22Rv1 (cell line): ENCODE measurements around the gene LRRN3.
"Not testable (repeated sequence)": the region's sequence is repeated elsewhere in the genome, so short reads cannot be mapped to it uniquely, and the experiment has no call there.

Experiments used
- H3K27ac ChIP-seq: fragments of 450-650 bp; 2 replicates; pipeline ENCODE4 v1.5.1; 2017
- ZFX ChIP-seq: fragments of 450-650 bp; IDR thresholded peaks from 2 replicates; pipeline ENCODE4 v1.6.1; 2017; ENCODE audit warnings: antibody characterized with exemption, borderline replicate concordance
- TF ChIP-seq, protein P1 (sequence below): fragments of 450-650 bp; IDR thresholded peaks from 2 replicates; pipeline ENCODE4 v1.5.1; 2017; ENCODE audit warnings: mild to moderate bottlenecking

Gene LRRN3

DNA sequence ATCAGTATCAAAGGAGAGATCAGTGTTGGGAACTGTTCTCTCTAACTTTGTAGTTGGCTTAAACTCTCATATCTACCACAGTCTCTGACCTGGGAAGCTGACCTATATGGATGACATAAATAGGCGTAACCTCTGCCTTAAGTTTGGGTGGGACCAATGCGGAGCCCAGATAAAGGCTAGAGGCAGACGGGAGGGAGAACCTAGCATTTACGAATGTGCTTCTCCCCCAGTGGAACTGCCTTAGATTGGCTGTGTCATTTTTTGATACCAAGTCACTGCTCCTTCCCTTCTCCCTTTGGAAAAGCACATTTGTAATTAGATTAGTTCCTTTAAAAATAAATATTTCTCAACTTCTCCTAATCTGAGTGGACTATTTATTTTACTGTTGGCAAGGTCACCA, 23.7 kb upstream of the LRRN3 start:
- TF ChIP-seq, protein P1, sequence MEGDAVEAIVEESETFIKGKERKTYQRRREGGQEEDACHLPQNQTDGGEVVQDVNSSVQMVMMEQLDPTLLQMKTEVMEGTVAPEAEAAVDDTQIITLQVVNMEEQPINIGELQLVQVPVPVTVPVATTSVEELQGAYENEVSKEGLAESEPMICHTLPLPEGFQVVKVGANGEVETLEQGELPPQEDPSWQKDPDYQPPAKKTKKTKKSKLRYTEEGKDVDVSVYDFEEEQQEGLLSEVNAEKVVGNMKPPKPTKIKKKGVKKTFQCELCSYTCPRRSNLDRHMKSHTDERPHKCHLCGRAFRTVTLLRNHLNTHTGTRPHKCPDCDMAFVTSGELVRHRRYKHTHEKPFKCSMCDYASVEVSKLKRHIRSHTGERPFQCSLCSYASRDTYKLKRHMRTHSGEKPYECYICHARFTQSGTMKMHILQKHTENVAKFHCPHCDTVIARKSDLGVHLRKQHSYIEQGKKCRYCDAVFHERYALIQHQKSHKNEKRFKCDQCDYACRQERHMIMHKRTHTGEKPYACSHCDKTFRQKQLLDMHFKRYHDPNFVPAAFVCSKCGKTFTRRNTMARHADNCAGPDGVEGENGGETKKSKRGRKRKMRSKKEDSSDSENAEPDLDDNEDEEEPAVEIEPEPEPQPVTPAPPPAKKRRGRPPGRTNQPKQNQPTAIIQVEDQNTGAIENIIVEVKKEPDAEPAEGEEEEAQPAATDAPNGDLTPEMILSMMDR, result no peak
- TF ChIP-seq ZFX, result no peak
- H3K27ac ChIP-seq, result no peak overlapping the region

DNA sequence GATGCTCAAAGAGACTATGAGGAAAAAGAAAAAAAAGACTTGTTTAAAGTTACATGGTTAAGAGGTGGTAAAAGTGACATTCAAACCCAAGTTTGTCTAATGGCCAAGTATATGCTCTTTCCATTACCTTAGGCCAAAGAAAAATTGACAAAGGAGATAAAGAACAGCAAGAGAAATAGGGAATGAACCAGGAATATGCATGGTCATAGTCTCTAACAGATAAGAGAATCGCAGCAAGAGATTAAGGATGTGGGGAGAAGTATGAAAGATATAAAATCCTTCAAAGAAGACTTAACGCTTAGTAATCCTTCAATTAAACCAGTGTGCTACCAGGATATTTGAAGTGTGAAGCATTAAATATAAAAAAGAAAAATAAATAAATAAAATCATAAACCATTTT, 23.2 kb upstream of the LRRN3 start:
- H3K27ac ChIP-seq, result no peak overlapping the region
- no peak for TF ChIP-seq ZFX
- TF ChIP-seq, protein P1, result no peak

DNA sequence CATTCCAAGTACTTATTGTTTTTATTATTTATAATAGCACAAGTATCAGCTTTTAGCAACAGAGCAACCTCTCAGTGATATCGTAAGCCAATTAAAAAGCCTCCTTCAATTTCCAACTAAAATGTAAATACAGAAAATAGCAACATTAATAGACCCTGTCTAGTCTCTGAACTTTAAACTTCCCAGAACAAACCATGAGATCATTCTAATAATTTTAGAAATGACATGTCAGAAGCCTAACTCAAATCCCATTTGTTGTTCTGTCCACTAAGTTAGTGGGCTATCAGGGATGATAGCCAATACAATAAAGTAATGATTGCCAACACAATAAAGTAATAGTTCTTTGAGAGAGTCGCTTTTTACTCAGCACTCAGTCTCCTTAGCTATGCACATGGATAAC, 22.3 kb upstream of the LRRN3 start:
- H3K27ac ChIP-seq, result no peak overlapping the region
- no peak for TF ChIP-seq ZFX
- TF ChIP-seq, protein P1, result no peak

DNA sequence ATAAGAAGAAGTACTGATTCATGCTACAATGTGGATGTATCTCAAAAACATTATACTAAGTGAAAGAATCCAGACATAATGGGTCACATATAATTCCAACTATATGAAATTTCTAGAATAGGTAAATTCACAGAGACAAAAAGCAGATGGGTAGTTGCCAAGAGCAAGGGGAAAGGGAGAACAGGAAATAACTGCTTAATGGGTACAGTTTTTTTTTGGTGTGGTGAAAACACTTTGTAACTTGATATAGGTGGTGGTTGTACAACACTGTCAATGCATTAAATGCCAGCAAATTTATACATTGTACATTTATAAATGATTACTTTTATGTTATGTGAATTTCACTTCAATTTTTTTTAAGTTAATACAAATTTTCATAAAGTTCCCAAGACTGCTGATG, 19.4 kb upstream of the LRRN3 start:
- TF ChIP-seq, protein P1, result no peak
- no peak for TF ChIP-seq ZFX
- H3K27ac ChIP-seq, result no peak overlapping the region

DNA sequence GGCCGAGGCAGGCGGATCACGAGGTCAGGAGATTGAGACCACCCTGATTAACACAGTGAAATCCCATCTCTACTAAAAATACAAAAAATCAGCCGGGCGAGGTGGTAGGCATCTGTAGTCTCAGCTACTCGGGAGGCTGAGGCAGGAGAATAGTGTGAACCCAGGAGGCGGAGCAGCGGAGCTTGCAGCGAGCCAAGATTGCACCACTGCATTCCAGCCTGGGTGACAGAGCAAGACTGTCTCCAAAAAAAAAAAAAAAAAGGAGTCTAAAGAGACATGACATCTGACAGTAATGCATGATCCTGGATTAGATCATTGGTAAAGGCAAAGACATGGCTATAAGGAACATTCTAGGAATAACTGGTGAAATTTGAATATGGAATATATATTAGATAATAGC, 18.3 kb upstream of the LRRN3 start:
- H3K27ac ChIP-seq, result not testable (repeated sequence)

DNA sequence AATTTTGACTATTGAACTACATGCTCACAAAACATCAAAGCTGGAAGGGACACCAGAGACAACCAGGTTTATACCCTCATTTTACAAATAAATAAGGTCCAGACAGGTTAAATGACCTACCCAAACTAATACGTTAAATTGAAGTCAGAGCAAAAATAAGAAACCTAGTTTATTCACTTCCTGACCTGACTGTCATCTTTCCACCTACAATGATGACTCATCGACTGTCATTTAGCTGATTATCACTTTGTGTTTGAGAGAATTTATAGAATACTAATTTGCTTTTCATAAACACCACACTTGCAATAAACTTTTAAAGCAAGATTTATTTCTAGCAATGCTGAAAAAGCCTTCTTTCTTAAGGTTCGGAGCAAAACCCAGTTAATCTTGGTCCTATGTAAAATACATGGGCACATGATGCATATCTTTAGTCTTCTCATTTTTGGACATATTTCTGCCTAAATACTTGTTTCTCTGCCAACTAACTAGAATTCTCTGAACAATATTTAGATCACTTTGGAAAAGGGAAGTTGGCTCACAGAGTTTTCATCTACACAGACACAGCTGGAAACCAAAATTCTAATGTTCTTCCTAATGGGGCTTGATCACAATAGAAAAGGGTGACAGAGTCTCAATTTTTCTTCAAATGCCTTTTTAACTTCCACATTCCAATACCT, 16.7 kb upstream of the LRRN3 start:
- TF ChIP-seq, protein P1, result no peak
- no peak for TF ChIP-seq ZFX
- H3K27ac ChIP-seq, result no peak overlapping the region

DNA sequence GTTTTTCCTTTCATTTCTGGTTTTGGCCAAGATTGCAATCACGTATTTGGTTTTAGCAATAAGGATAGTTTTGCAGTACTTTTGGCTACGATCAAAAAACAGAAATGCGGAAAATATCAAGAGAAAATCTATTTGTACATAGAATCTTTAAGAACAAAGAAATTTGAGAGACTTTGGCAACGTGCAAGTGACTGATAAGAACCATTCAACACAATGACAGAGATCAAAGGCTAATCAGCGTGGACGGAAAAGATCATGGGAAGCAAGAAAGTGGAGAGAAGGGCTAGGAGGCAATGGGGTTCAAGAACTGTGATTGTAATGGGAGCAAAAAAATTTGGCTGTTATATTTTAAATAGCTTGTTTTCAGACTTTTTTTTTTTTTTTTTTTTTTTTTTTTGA, 16.2 kb upstream of the LRRN3 start:
- no peak overlapping the region for H3K27ac ChIP-seq
- TF ChIP-seq ZFX, result no peak
- TF ChIP-seq, protein P1, result no peak

DNA sequence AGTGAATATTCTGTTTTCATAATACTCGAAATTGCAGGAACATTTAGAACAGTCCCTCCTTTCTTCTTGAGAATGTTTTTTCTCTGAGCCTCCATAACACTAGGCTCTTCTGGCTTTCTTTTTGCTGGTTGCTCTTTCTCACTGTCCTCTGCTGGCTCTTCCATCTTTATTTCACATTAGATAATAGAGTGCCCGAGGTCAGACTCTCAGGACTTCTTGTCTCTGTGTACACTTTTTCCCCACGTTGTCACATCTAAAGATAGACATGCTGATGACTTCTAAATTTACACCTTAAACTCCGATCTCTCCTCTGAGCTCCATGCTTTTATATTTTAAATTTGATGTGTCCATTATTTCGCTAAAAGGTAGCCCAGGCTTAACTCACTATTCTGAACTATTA, 15.4 kb upstream of the LRRN3 start:
- TF ChIP-seq, protein P1, result no peak
- TF ChIP-seq ZFX, result no peak
- H3K27ac ChIP-seq, result no peak overlapping the region
